NCI-H345 (cell line): ENCODE data around the gene KLF11.

Experiments
- DNase-seq: peaks from one replicate; lab custom pipeline; 2025; lab: John Stamatoyannopoulos, UW

KLF11 gene

DNA sequence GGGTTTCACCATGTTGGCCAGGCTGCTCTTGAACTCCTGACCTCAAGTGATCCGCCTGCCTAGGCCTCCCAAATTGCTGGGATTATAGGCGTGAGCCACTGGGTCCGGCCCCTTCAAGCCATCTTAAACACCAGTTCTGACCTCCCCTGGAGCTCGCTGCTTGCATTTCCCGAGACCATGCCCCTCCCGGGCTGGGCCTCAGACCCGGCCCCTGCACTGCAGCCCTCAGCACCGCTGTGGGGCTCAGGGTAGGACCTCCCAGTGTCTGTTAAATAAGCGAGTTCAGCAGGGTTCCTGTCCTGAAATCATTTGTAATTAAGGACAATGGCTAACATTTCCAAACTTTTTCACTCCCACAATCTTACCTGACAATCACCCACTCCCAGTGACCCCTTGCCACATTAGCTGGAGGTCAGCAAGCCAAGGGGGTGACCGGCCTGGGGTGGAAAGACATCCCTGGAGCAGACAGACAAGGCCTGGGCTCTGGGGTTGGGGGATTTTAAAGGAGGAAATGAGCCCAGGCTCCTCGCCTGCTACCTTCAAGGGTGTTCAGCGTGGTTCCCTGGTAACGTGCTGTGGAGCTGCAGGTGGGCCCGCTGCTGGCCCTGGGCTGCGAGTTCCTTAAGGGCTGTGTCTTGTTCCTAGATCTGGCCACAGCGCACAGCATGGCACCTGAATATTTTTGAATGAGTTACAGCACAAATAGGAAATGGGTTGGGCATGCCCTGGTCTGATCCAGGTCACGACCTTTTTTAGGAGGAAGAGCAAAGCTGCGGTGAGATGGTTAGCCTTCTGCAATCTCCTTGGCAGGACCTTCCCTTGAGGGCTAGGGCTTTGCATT is 21.8 kb downstream of the KLF11 start:
- DNase-seq = no peak

DNA sequence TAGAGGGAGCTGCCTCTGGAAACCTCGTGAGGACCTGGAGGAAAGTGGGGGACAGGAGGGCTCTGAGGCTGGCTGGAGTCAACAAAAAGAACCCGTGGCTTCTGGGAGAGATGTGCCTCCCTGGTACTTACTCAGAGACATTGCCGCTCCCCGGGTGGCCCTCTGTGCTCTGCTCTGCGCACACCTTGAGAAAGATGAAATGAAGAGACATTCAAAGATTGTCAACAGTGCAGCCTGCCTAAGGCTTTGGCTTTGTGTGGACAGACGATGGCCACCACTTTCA is 22.4 kb downstream of the KLF11 start:
- no peak for DNase-seq

DNA sequence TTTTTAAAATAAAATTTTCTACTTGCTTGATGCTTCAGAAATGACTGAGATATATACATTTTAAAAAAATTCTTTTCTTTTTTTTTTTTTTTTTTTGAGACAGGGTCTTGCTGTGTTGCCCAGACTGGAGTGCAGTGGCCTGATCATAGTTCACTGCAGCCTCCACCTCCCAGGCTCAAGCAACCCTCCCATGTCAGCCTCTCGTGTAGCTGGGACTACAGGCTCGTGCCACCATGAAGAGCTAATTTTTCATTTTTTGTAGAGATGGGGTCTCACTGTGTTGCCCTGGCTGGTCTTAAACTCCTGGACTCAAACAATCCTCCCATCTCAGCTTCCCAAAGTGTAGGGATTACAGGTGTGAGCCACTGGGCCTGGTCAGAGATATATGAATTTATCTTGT is 24.0 kb downstream of the KLF11 start:
- DNase-seq = no peak

DNA sequence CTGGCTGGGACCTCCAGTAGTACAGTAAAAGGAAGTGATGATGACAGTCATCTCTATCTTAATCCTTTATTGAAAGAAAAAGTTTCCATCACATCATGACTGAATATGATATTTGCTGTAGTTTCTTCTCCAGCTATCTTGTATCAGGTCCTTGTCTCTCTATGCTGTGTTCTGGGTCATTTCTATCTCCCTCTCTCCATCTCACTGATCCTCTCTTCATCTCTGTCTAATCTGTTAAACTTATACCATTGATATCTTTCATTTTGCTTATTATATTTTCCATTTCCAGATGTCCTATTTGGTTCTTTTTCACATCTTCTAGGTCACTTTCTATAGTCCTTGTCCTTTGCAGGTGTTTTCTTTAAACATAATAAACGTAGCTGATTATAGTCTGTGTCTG is 24.5 kb downstream of the KLF11 start:
- no peak for DNase-seq

DNA sequence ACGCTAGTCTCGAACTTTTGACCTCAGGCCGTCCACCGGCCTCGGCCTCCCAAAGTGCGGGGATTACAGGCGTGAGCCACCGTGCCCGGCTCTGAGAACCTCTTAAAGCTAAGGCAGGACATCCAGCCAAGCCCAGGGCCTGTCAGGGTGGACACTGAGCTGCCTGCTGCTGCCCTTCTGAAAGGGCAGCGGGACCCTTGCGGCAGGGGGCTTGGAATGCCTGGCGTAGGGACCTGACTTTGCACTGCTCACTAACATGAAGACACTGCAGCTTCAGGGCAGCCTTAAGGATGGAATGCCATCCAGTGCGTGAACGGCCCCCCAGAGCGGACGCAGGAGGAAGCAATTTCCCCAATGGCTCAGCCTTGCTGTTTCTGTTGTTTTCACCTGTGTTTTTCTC is 27.8 kb downstream of the KLF11 start:
- DNase-seq = no peak

DNA sequence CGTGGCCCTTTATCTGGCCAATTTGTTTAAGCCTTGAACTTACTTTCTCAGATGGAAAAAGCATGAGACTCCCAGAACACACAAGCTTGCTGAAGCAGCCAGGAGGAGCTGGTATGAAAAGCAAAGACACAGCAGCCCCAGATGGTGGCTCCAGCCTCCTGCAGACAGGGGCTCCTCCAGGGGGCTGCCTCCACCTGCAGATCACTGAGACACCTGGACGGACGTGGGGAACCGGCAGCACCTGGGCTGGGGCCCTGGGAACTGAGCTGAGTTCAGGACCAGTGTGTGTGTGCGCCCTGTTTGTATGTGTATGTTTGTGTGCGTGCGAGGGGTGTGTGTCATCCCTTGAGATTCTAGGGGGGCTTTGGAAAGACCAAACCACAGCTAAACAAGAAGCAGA is 28.2 kb downstream of the KLF11 start:
- DNase-seq = no peak

DNA sequence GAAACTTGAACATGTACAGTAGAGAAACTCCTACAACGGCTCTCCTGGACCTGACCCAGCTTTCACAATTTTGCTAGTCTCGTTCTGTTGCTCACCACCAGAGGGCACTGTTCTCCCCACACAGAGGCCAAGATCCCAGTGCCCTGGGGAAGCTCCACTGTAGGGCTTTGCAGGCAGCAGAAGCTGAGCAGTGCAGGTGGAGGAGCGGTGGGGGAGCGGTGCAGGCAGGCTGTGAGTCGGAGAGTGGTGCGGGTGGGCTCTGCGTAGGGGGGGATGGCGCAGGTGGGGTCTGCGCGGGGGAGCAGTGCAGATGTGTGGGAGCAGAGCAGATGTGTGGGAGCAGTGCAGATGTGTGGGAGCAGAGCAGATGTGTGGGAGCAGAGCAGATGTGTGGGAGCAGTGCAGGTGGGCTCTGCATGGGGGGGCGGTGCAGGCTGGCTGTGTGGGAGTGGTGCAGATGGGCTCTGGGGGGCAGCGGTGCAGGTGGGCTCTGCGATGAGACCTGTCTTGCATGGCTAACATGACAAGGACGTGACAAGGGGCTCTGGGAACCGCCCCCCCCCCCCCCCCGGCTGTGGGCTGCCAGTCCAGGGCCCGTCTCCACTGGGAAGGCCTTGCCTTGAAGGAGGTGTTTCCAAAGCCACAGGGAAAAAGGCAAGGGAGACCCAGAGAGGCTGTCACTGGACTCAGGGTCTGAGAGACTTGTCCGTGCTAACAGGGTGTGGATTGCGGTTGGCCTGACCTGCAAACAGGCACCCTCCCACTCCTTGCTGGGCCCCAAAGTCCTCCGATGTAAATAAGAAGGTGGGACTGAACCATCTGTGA is 29.5 kb downstream of the KLF11 start:
- DNase-seq = peak; percentile 93

DNA sequence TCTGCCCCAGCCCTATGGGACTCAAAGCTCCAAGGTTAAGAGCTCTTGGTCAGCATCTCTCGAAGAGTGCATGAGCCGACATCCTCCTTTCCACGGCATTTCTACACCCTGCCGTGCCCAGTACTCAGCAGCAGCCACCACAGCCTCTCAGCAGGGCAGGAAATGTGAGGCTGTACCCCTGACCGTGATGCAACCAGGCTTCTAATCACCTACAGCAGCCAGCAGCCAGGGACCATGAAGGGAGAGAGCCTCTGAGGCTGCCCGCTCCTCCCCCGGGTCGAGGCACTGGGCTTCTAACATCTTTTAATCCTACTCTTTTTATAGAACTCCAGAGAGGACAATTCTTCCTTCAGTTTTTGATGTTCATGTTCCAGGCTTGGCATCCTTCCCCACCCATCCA is 30.4 kb downstream of the KLF11 start:
- no peak for DNase-seq

DNA sequence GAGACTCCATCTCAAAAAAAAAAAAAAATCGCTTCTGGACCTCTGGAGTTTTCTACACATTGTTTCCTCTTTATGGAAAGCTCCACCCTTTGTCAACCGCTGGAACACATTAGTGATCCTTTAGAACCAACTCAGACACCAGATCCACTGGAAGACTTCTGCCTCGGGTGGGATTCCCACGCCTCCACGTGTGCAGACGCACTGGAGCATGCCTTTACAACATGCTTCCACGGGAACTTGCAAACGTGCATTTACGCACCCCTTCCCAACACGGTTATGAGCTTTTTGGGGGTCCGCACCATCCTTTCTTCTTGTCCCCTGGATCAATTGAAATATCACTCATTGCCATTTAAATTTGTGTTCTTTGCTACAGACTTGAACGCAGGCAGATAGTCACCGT is 31.8 kb downstream of the KLF11 start:
- no peak for DNase-seq

DNA sequence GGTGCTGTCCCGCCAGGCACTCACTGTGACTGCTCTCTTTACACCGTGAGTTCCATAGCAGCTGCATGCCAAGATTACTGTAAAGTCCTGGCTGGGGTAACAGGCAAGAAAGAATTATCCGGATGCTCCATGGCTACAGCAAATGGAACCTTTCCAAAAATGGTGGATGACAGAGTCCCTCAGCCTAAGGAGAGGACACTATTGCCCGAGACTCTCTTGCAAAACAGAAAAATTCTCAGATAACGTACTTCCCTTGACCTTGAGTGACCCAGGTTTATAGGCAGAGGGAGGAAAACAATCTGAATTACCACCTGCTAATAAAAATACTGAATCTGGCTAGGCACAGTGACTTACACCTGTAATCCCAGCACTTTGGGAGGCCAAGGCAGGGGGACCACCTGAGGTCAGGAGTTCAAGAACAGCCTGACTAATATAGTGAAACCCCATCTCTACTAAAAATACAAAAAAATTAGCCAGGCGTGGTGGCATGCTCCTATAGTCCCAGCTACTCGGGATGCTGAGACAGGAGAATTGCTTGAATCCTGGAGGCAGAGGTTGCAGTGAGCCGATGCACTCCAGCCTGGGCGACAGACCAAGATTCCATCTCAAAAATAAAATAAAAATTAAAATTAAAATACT is 32.3 kb downstream of the KLF11 start:
- DNase-seq = no peak

DNA sequence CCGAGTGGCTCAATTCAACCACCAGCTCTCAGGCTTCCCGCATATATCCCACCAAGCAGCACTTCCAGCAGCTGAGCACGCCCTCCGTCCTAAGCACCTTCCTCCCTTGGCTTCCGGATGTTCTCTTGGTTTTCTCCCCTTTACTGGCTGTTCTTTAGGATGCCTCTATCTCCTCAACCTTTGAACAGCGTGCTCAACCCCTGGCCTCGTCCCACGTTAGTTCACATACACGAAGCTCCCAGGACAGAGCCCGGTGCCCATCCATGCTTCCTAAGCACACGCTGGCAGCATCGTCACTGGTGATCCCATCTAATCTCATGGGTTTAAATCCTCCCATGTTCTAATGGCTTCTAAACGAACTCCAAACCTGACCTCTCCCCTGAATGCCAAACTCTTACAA is 33.2 kb downstream of the KLF11 start:
- no peak for DNase-seq

DNA sequence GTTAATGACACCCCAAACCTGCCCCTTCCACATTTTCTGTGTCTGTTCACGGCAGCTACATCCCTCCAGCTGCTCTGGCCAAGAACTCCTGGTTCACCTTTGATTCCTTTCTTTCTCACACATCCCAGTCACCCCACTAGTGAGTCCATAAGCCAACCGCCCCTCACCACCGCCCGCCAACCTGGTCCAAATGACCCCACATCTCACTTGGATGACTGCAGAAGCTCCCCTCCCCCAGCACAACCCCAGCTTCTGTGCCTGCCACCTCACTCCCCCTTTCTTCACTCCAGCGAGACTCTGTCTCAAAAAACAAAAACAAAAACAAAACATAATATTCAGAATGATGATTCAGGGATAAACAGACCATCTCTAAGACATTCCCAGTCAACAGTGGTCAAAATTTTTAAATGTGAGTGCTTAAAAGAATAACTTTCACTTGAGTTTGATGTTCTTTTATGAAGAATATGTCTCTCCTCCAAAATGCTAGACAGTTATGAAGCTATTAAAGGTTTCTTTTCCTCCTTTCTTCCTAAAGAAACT is 33.7 kb downstream of the KLF11 start:
- no peak for DNase-seq

DNA sequence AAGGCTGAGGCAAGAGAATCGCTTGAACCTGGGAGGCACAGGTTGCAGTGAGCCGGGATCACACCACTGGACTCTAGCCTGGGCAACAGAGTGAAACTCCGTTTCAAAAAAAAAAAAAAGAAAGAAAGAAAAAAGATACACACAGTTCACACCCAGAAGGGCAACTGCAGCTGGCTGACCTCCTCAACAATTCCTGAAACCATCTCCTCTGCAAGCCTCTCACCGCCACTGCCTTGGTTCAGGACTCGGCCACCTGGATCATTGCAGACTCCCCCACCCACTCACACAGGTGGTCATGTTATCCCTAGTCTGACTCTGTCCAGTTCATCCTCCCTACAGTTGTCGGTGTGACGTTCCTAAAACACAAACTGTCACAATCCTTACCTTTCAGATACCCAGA is 34.7 kb downstream of the KLF11 start:
- DNase-seq = no peak

DNA sequence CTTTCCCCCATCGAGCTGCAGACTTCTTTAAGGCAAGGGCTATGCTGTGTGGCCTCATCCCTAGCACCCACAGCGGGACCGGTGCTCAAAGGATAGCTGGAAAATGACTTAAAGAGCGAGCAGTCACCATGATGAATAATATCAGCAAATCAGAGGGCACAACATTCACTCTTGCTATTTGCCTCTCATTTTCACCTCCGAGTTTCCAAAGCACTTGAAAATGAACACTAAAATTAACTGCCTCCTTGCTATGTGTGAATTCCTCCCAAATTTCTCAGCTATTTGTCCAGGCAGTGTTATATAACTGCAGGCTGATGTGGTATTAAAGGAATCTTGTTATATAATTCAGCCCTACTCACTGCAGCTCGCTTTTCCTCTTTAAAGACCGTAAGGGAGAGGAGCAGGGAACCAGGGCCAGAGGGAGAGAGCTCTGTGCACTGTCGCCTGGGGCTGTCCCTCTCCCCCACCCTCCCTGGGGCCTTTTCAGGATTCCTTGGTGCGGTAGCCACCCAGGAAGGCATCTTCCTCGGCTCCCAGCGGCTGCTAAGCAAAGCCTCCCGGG is 35.4 kb downstream of the KLF11 start:
- DNase-seq = peak; percentile 36

DNA sequence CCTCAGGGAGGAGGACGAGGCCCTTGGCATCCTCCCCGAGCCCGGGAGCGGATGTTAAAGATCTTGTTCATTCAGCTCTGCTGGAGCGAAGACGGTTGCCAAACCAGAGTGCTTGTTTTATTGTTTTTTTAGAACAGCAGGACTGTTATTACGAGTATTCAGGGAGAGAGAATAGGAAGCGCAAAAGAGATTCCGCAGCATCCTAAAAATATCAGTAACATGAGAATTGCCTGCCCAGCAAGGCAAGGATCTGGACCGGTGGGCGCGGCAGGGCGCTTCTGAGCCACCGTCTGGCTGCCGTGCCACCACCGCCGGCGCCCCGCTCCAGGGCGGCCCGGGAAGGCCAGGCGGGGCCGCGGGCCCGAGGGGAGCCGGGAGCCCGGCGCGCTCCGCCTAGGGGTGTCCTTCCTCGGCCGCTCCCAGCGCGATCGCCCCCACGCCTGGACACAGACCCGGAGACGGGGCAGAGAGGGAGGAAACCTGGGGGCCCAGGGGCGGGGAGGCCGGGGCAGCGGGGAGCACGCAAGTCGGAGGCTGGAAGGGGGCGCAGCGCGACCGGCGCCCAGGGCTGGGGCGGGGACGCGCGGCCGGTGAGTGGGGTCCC is 36.0 kb downstream of the KLF11 start:
- DNase-seq = peak; percentile 36

DNA sequence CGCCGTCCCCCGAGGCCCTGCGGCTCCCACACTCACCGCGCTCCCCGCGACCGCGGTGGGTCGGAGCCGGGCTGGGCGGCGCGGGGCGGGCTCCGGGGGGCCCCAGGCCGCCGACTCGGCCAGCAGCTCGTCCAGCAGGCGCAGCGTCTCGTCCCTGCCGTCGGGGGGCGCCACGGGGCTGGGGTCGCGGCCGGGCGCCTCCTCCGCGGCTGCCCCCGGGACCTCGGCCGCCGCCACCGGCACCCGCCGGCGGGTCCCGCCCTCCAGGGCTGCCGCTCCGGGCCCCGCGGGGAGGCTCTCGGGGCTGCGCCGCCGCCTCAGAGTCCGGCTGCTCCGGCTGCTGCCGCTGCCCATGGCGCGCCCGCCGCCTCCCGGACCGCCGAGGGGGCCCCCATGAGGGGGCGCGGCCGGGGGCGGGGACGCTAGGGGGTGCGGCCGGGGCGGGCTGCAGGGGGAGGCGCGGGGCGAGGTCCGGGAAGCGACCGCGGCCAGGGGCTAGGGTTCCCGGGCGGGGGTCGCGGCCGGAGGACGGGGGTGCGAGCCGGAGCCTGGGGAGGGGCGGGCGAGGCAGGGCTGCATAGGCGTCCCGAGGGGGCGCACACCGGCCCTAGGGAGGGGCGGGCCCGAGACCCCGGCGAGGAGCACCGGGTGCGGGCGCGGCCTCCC is 36.7 kb downstream of the KLF11 start, which contains the start of gene CYS1:
TSS of gene CYS1 (minus strand) at position 542 of the 666 bp plus-strand sequence. CDS start at position 354, 188 bp downstream.
- DNase-seq = peak; percentile 41

DNA sequence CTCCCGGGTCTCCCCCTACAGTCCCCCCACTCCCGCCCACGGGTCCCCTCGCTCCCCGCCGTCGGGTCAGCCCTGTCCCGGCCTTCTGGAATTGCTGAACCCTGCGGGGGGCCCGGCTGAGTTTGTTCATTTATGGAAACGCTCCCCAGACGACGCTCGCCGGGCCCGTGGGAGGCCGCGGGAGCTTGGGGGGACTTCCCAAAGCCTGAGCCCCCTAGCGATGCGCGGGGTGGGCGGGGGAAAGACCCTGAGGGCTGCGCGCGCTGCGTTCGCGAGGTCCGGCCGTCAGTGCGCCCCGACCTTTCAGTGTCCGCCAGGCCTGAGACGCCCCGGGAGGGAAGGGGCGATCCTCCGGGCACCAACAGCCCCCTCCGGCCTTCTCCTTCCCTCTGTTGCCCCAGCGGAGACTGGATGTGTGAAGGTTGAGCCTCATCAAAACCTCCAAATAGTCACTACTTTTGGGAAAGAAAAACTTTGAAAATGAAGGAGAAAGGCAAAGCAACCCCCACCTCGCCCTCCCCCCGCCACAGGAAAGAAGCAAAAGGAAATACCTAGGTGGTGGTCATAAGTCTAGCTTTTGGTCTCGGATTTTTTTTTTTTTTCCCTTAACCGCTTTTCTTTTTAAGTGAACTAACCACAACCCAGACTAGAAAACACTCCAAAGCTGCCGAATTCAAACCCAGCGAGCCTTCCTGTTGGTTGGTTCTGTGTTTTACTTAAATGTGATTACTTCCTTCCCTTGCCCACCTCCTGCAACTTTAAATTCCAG is 37.4 kb downstream of the KLF11 start:
- DNase-seq = no peak

DNA sequence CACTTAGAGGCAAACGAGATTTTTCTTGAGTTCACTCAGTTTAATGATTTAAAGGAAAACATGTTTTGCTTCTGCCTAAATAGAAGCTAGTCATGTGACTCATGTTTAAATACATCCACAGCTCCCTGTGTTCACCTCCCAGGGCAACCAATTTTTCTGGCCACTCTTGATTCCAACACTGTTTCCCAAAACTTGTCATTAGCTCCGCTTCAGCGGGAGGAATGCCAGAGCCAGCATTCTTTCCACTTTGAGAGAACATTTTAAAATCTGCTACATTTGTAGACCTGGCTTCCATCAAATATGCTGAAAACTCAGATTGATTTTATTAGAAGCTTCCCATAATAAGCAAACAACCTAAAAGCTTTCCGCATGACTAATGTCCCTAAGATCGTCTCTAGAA is 39.7 kb downstream of the KLF11 start:
- DNase-seq = no peak

DNA sequence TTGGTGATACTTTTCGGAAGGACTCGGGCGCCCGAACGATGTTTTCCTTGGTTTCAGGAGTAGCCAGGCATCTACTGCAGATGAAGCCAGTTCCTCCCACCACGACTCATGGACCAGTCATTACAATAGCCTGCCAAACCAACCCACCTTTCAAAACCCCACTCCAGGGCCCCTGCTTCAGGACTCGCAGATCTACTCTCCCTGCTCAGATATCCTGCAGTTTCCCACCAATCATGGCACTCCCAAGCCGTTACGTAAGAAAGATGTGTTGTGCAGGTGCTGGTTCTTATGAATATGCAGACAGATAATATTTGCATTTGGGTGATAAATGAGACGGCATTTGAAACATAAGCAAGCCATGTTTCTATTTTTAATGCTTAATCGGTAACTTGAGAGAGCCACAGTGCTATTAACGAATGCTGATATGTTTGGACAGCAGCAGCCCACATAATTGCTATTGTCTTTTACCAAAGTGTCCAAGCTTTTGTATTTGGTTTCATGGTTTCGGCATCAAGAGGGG is 40.4 kb downstream of the KLF11 start:
- DNase-seq = peak; percentile 16

DNA sequence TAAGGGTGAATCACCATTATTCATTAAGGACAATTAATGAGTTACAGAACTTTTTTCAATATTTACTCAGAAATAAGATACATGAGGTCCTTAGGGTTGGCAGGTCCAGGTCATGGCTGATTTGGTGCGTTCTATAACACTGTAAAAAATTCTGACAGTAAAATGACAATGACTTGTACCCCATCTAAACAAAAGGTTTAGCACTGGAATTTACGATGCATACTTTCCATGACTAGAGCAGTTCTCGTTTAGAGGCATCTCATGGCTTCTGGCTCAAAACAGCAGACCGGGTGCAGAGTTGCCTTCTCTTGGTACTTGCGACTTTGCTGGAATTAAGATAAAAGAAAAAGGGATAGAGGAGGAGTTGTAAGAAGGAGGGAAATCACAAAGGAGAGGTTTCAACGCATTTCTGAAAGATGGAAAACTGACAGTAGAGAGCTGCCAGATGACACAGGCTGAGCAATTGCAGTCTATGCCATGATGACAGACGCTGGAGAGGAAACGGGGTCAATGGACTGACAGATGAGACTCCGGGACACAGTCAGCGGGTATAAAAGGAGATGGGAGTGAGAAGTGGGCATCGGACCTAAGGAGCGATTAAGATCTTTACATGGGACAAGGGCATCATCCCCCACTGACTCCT is 41.0 kb downstream of the KLF11 start:
- DNase-seq = no peak
